Prostate gland (tissue), 2 donors: Measurements from ENCODE around the gene ACD. TPM values are rescaled to one million over a fixed set of nuclear protein-coding genes. Genes with fewer than 3 reads are reported as not detected.

Source experiments
- DNase-seq: peaks from one replicate; pipeline ENCODE4 v3.0.0-alpha.2; 2019; ENCODE audit warnings: low spot score
- H3K27ac ChIP-seq, 2 donors: fragments of 200-600 bp; sonication (generic); 2 replicates each; pipeline ENCODE4 v1.5.1; 2017 to 2019
- H3K27me3 ChIP-seq: fragments of 200-600 bp; sonication (generic); replicated peaks from 2 replicates; pipeline ENCODE4 v1.5.1; 2019; ENCODE audit not compliant: insufficient read depth
- H3K36me3 ChIP-seq, 2 donors: fragments of 200-600 bp; sonication (generic); 1 replicate in 1 of 2; 2 replicates in 1 of 2; pipeline versions ENCODE4 v1.5.1 to v1.8.1; 2017 to 2019
- H3K4me1 ChIP-seq: fragments of 200-600 bp; sonication (generic); replicated peaks from 2 replicates; pipeline ENCODE4 v1.5.1; 2019
- H3K4me3 ChIP-seq, 2 donors: fragments of 200-600 bp; sonication (generic); 2 replicates each; pipeline ENCODE4 v1.5.1; 2017 to 2019
- H3K9me3 ChIP-seq: fragments of 200-600 bp; sonication (generic); 2 replicates; pipeline ENCODE4 v1.5.1; 2017
- POLR2A ChIP-seq: fragments of 450-650 bp; IDR thresholded peaks from one replicate; pipeline ENCODE4 v1.6.1; 2016; ENCODE audit warnings: antibody characterized with exemption, mild to moderate bottlenecking
- POLR2AphosphoS5 ChIP-seq: sonication (generic); formaldehyde crosslinking; IDR thresholded peaks from one replicate; pipeline ENCODE4 v1.6.1; 2017; ENCODE audit warnings: antibody characterized with exemption
- WGBS: methylation state at CpG from one replicate; pipeline ENCODE4 v1.1.5; 2018; 5-methylcytosine and 5-hydroxymethylcytosine counted together
- intact Hi-C: fragments of 100-400 bp; cut with DNase I; formaldehyde crosslinking; loops from one replicate; pipeline ENCODE4 v1.14.2; 2022
- total RNA-seq, 2 donors: library from RNA; depleted of rRNA; stranded (reverse); fragments of >200 nt; gene quantifications; one replicate each; pipeline ENCODE4 v1.1.0, GENCODE V29; 2016
- TF ChIP-seq, protein P1 (sequence below), 4 experiments: fragments of 200-600 bp in 2 of 4; fragments of 450-650 bp in 2 of 4; sonication (generic) in 2 of 4; IDR thresholded peaks; 1 replicate in 3 of 4; 2 replicates in 1 of 4; pipeline ENCODE4 v1.5.1; 2016 to 2019; ENCODE audit warnings: antibody characterized with exemption in 4 of 4, mild to moderate bottlenecking in 2 of 4, moderate library complexity in 2 of 4

The ACD gene
- total RNA-seq, 2 donors from 2014 or later = 17.1 to 45.4 TPM

DNA sequence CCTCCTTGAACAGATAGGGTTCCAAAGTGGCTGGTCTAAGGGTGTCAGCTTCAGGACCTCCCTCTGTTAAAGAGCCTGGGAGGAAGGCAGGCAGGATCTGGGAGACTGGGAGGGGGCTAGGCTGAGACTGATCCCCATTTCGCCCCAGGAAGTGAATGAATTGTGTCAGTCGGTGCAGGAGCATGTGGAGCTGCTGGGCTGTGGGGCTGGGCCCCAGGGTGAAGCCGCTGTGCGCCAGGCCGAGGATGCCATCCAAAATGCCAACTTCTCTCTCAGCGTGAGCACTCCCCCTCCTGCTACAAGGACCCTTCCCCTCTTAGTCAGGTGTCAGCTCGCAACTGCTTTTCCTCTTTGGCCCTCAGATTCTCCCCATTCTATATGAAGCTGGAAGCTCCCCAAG, 9.0 kb downstream of the ACD start:
- no peak overlapping the region for H3K4me3 ChIP-seq
- TF ChIP-seq POLR2A = no peak
- TF ChIP-seq POLR2AphosphoS5 = no peak
- TF ChIP-seq, protein P1, sequence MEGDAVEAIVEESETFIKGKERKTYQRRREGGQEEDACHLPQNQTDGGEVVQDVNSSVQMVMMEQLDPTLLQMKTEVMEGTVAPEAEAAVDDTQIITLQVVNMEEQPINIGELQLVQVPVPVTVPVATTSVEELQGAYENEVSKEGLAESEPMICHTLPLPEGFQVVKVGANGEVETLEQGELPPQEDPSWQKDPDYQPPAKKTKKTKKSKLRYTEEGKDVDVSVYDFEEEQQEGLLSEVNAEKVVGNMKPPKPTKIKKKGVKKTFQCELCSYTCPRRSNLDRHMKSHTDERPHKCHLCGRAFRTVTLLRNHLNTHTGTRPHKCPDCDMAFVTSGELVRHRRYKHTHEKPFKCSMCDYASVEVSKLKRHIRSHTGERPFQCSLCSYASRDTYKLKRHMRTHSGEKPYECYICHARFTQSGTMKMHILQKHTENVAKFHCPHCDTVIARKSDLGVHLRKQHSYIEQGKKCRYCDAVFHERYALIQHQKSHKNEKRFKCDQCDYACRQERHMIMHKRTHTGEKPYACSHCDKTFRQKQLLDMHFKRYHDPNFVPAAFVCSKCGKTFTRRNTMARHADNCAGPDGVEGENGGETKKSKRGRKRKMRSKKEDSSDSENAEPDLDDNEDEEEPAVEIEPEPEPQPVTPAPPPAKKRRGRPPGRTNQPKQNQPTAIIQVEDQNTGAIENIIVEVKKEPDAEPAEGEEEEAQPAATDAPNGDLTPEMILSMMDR (IDR thresholded peaks at IDR 0.05) = no peak
- no peak overlapping the region for H3K27ac ChIP-seq
- peaks cover 23% of the 10 kb centered on the region for H3K27me3 ChIP-seq
- no peaks in the 10 kb centered on the region for H3K4me1 ChIP-seq
- 95% methylated on average over 7 of the region's 7 CpGs for WGBS
- no peaks in the 10 kb centered on the region for H3K9me3 ChIP-seq
- intact Hi-C loops = no loop called here
- no peaks in the 10 kb centered on the region for H3K36me3 ChIP-seq
- no peak for DNase-seq

DNA sequence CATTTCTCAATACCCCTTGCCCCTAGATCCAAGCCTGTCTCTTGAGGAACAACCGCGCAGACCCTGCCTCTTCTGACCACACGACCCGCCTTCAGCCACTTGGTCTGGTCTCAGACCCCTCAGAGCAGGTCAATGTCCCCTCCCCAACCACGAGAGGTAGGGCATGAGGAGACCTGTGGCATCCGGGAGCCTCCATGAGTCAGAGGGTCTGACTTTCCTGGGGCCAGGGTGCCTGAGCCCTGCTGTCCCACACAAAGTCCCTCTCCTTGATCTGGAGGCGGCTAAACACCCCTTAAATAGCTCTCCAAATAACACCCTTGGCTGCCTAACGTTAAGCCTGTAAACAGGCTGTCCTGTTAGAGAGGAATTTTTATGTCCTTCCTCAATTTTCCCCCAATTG, 10.0 kb downstream of the ACD start:
- no peak for DNase-seq
- WGBS = 58% methylated on average over 8 of the region's 8 CpGs
- peaks cover 28% of the 10 kb centered on the region for H3K27me3 ChIP-seq

DNA sequence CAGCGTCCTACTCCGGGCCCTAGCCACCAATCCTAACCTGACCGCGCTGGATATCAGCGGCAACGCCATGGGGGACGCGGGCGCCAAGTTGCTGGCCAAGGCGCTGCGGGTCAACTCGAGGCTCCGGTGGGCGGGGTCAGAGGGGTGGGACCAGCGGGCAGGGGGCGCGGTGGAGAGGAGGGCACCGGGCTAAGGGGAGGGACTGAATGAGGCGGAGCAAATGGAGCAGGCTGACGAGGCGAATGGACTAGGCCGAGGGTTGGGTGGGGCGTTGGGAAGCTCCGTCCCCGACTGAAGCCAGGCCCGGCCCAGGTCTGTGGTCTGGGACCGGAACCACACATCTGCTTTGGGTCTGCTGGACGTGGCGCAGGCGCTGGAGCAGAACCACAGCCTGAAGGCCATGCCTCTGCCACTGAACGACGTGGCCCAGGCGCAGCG, 10.5 kb downstream of the ACD start:
- intact Hi-C loops = no loop called here
- 16% methylated on average over 34 of the region's 34 CpGs for WGBS
- no peaks in the 10 kb centered on the region for H3K36me3 ChIP-seq
- H3K27ac ChIP-seq = no peak overlapping the region
- peaks cover 28% of the 10 kb centered on the region for H3K27me3 ChIP-seq
- H3K4me1 ChIP-seq = no peaks in the 10 kb centered on the region
- no peak for DNase-seq
- no peak overlapping the region for H3K4me3 ChIP-seq
- TF ChIP-seq POLR2A = no peak
- no peaks in the 10 kb centered on the region for H3K9me3 ChIP-seq

More for the DNA sequence above, 10.0 kb downstream of the ACD start:
- no peaks in the 10 kb centered on the region for H3K36me3 ChIP-seq
- H3K4me3 ChIP-seq = no peak overlapping the region
- H3K27ac ChIP-seq = no peak overlapping the region
- no peak for TF ChIP-seq POLR2A
- TF ChIP-seq, protein P1 (IDR thresholded peaks at IDR 0.05) = no peak
- TF ChIP-seq POLR2AphosphoS5 = no peak
- no peaks in the 10 kb centered on the region for H3K9me3 ChIP-seq
- H3K4me1 ChIP-seq = no peaks in the 10 kb centered on the region
- intact Hi-C loops = no loop called here

DNA sequence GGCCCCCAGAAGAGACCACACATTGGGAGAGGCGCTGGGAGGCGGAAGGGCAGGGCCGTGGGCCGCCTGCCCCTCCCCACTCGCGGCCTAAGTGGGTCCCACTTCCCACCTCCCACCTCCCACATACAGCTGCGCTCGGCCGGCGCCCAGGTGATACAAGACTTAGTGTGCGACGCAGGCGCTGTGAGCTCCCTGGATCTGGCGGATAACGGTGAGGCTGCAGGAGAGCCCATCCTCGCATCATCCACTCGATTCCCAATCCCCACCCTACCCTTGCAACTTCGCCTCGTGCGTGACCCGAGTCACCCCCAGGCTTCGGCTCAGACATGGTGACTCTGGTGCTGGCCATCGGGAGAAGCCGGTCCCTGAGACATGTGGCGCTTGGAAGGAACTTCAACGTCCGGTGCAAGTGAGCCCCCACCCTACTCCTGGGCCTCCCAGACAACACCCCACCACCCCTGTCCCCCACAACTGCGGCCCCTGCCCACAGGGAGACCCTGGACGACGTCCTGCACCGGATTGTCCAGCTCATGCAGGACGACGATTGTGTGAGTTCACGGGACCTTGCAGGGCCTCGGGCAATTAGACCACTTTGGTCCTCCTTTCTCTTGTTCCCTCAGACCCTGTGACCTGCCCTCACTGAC, 11.2 kb downstream of the ACD start:
- Histone ChIP-seq H3K4me1 (no peaks in the 10 kb centered on the region), H3K9me3 (no peaks in the 10 kb centered on the region), H3K36me3 (no peaks in the 10 kb centered on the region), H3K4me3 (no peak overlapping the region), H3K27me3 (peaks cover 28% of the 10 kb centered on the region), H3K27ac (no peak overlapping the region)
- intact Hi-C loops = no loop called here
- DNase-seq = no peak
- TF ChIP-seq, protein P1 (IDR thresholded peaks at IDR 0.05) = no peak
- no peak for TF ChIP-seq POLR2AphosphoS5
- TF ChIP-seq POLR2A = no peak
- WGBS = 44% methylated on average over 35 of the region's 35 CpGs

DNA sequence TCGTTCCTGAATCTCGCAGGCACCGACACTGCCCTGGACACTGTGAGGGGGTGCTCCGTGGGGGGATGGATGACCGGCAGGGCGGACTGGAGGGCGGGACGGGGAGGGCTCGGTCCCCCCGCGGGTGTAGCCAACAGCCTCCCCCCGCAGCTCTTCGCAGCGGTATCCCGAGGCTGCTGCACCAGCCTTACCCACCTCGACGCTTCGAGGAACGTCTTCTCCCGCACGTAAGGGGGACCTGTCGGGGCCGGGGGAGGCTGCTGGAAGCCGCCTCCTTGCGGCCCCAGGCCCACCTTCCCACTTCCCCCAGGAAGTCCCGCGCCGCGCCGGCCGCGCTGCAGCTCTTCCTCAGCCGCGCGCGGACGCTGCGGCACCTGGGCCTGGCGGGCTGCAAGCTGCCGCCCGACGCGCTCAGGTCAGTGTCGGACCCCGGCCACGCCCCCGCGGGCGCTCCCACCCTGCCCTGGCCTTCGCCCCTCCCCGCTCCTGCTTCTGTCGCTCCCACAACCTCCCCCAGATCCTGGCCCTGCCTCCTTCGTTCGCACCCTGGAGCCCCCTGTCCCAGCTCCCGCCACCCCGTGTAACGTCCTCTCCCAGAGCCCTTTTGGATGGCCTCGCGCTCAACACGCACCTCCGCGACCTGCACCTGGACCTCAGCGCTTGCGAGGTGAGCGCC, 11.8 kb downstream of the ACD start:
- 22% methylated on average over 58 of the region's 65 CpGs for WGBS
- Histone ChIP-seq H3K9me3 (no peaks in the 10 kb centered on the region), H3K4me3 (no peak overlapping the region), H3K4me1 (no peaks in the 10 kb centered on the region), H3K27ac (no peak overlapping the region), H3K36me3 (no peaks in the 10 kb centered on the region), H3K27me3 (peaks cover 28% of the 10 kb centered on the region)
- DNase-seq = no peak
- TF ChIP-seq POLR2AphosphoS5 = no peak
- TF ChIP-seq, protein P1 (IDR thresholded peaks at IDR 0.05) = no peak
- intact Hi-C loops = no loop called here
